HCT116 (cell line): ENCODE results near the gene NUP188. TPM values are rescaled to one million over a fixed set of nuclear protein-coding genes. Genes with fewer than 3 reads are reported as not detected.
"Not testable (repeated sequence)": the region's sequence is repeated elsewhere in the genome, so short reads cannot be mapped to it uniquely, and the experiment has no call there.

ENCODE experiments used
- ATAC-seq: fragments of 200-7000 bp; cut with Tn5 transposase; 2 replicates; pipeline ENCODE4 v1.9.1; 2020; ENCODE audit warnings: mild to moderate bottlenecking, moderate library complexity
- BruUV-seq: library from RNA; stranded (reverse); fragments of 400-500 nt; replicated peaks from 2 replicates; lab custom pipeline; 2021; lab: Mats Ljungman, UMichigan
- CTCF ChIA-PET: fragments of 300-600 bp; sonication (Branson Sonifier 250); formaldehyde crosslinking; loops from one replicate; lab custom pipeline; 2021; ENCODE audit warnings: antibody characterized with exemption; lab: Charles Lee
- POLR2A ChIA-PET: fragments of 300-600, 350-600 bp; sonication (Branson Sonifier 250); formaldehyde crosslinking; loops from one replicate; lab custom pipeline; 2021; ENCODE audit warnings: antibody characterized with exemption; lab: Charles Lee
- RAD21 ChIA-PET, 2 experiments: fragments of 300-600 bp; sonication (Branson Sonifier 250); formaldehyde crosslinking; loops; one replicate each; lab custom pipeline; 2023; ENCODE audit warnings: low total read pairs in 2 of 2; ENCODE audit not compliant: uncharacterized antibody in 2 of 2, unreplicated experiment in 2 of 2, low non-redundant PET in 1 of 2; lab: Charles Lee
- DNase-seq: peaks from one replicate; pipeline ENCODE4 v3.0.0-alpha.2; 2010; ENCODE audit warnings: low read depth, low spot score
- H2AFZ ChIP-seq: fragments of 200-600 bp; shearing (Covaris generic), sonication (generic); 2 replicates; pipeline ENCODE4 v1.6.1; 2017; ENCODE audit warnings: low read depth, mixed run types, mixed read lengths, antibody characterized with exemption, low read length; ENCODE audit not compliant: poor library complexity, severe bottlenecking
- H3K27ac ChIP-seq: 2 replicates; pipeline ENCODE4 v1.5.1; 2012; ENCODE audit warnings: low read depth, low read length
- H3K27me3 ChIP-seq: fragments of 200-600 bp; sonication (generic); 2 replicates; pipeline ENCODE4 v1.6.1; 2016; ENCODE audit warnings: mixed run types, low read length, mixed read lengths; ENCODE audit not compliant: insufficient read depth
- H3K36me3 ChIP-seq, 2 experiments: fragments of 200-500 bp in 1 of 2; fragments of 200-600 bp in 1 of 2; sonication (Bioruptor generic) in 1 of 2; sonication (generic) in 1 of 2; 2 replicates each; pipeline versions ENCODE4 v1.5.1 to v1.6.1; 2014 to 2016; ENCODE audit warnings: low read length in 2 of 2, inconsistent platforms in 1 of 2, mixed read lengths in 1 of 2, mixed run types in 1 of 2; ENCODE audit not compliant: insufficient read depth in 2 of 2, control insufficient read depth in 1 of 2
- H3K4me1 ChIP-seq, 2 experiments: fragments of 200-600 bp in 1 of 2; sonication (generic) in 1 of 2; 2 replicates each; pipeline versions ENCODE4 v1.5.1 to v1.6.1; 2012 to 2017; ENCODE audit warnings: low read length in 2 of 2, inconsistent platforms in 1 of 2, mild to moderate bottlenecking in 1 of 2, mixed read lengths in 1 of 2, mixed run types in 1 of 2, moderate library complexity in 1 of 2; ENCODE audit not compliant: insufficient read depth in 2 of 2, control insufficient read depth in 1 of 2
- H3K4me2 ChIP-seq: fragments of 200-600 bp; sonication (generic); 2 replicates; pipeline ENCODE4 v1.6.1; 2017; ENCODE audit warnings: mixed run types, low read length, mixed read lengths
- H3K4me3 ChIP-seq, 2 experiments: fragments of 200-600 bp in 1 of 2; sonication (generic) in 1 of 2; replicated peaks in 1 of 2; 2 replicates each; pipeline ENCODE4 v1.5.1; 2011 to 2016; ENCODE audit warnings: low read length in 2 of 2, control low read depth in 1 of 2, low read depth in 1 of 2, mild to moderate bottlenecking in 1 of 2, mixed read lengths in 1 of 2, mixed run types in 1 of 2
- H3K79me2 ChIP-seq: fragments of 200-600 bp; sonication (generic); 2 replicates; pipeline ENCODE4 v1.6.1; 2017; ENCODE audit warnings: mild to moderate bottlenecking, mixed run types, low read length, moderate library complexity, mixed read lengths; ENCODE audit not compliant: insufficient read depth
- H3K9ac ChIP-seq: fragments of 200-600 bp; sonication (generic); 2 replicates; pipeline ENCODE4 v1.6.1; 2016; ENCODE audit warnings: low read length, mixed read lengths
- H3K9me2 ChIP-seq: fragments of 200-600 bp; sonication (generic), shearing (Covaris generic); 2 replicates; pipeline ENCODE4 v1.6.1; 2017; ENCODE audit warnings: mixed run types, mild to moderate bottlenecking, moderate library complexity; ENCODE audit not compliant: insufficient read depth
- H3K9me3 ChIP-seq, 2 experiments: fragments of 200-500 bp in 1 of 2; fragments of 200-600 bp in 1 of 2; sonication (Bioruptor generic) in 1 of 2; sonication (generic) in 1 of 2; 2 replicates each; pipeline ENCODE4 v1.6.1; 2014 to 2017; ENCODE audit warnings: low read length in 2 of 2, mixed read lengths in 2 of 2, inconsistent platforms in 1 of 2, low read depth in 1 of 2, mild to moderate bottlenecking in 1 of 2, mixed run types in 1 of 2, moderate library complexity in 1 of 2; ENCODE audit not compliant: control insufficient read depth in 1 of 2, insufficient read depth in 1 of 2
- H4K20me1 ChIP-seq: fragments of 200-600 bp; sonication (generic), shearing (Covaris generic); 2 replicates; pipeline ENCODE4 v1.6.1; 2017; ENCODE audit warnings: mixed run types, mild to moderate bottlenecking, moderate library complexity; ENCODE audit not compliant: insufficient read depth
- CBX3 ChIP-seq: IDR thresholded peaks from 2 replicates; pipeline ENCODE4 v1.6.1; 2012; ENCODE audit warnings: low read depth
- CEBPB ChIP-seq: IDR thresholded peaks from 2 replicates; pipeline ENCODE4 v1.6.1; 2012; ENCODE audit warnings: low read depth
- EGR1 ChIP-seq: IDR thresholded peaks from 2 replicates; pipeline ENCODE4 v1.6.1; 2012; ENCODE audit warnings: low read depth
- JUND ChIP-seq: IDR thresholded peaks from 2 replicates; pipeline ENCODE4 v1.6.1; 2012
- POLR2A ChIP-seq: IDR thresholded peaks from 2 replicates; pipeline ENCODE4 v1.7.0; 2011; ENCODE audit warnings: borderline replicate concordance; ENCODE audit not compliant: insufficient read depth, insufficient read length; ENCODE audit errors: extremely low read depth
- POLR2AphosphoS5 ChIP-seq: IDR thresholded peaks from 2 replicates; pipeline ENCODE4 v1.6.1; 2011; ENCODE audit warnings: mild to moderate bottlenecking, low read depth, low read length, moderate library complexity
- RAD21 ChIP-seq: IDR thresholded peaks from 2 replicates; pipeline ENCODE4 v1.6.1; 2012; ENCODE audit warnings: low read depth, mild to moderate bottlenecking
- SIN3A ChIP-seq: IDR thresholded peaks from 2 replicates; pipeline ENCODE4 v1.6.1; 2012; ENCODE audit warnings: low read depth
- SRF ChIP-seq: IDR thresholded peaks from 2 replicates; pipeline ENCODE4 v1.6.1; 2012; ENCODE audit warnings: low read depth
- YY1 ChIP-seq: IDR thresholded peaks from 2 replicates; pipeline ENCODE4 v1.6.1; 2011; ENCODE audit warnings: low read length, low read depth, moderate library complexity, mild to moderate bottlenecking; ENCODE audit not compliant: insufficient replicate concordance; ENCODE audit errors: extremely low read depth
- ZBTB33 ChIP-seq: IDR thresholded peaks from 2 replicates; pipeline ENCODE4 v1.6.1; 2011; ENCODE audit warnings: mild to moderate bottlenecking, low read length, moderate library complexity; ENCODE audit not compliant: insufficient replicate concordance; ENCODE audit errors: extremely low read depth
- intact Hi-C: fragments of 100-400 bp; cut with micrococcal nuclease; formaldehyde crosslinking; loops from 2 replicates; pipeline ENCODE4 v1.10.0; 2022
- total RNA-seq: library from RNA; stranded (reverse); gene quantifications from one replicate; pipeline ENCODE4 v1.2.1, GENCODE V29; 2021; ENCODE audit not compliant: unreplicated experiment
- TF ChIP-seq, protein P1 (sequence below), 3 experiments: fragments of 200-600 bp in 1 of 3; sonication (generic) in 1 of 3; IDR thresholded peaks in 2 of 3; conservative IDR thresholded peaks in 1 of 3; 2 replicates each; pipeline ENCODE4 v1.5.1; 2012 to 2017; ENCODE audit warnings: low read depth in 2 of 3, low read length in 2 of 3, antibody characterized with exemption in 1 of 3, borderline replicate concordance in 1 of 3, control low read depth in 1 of 3, mild to moderate bottlenecking in 1 of 3, mixed read lengths in 1 of 3, mixed run types in 1 of 3, moderate library complexity in 1 of 3; ENCODE audit not compliant: insufficient read depth in 1 of 3
- TF ChIP-seq, protein P2 (sequence below): IDR thresholded peaks from 2 replicates; pipeline ENCODE4 v1.6.1; 2012

The NUP188 gene
- total RNA-seq, 1 experiment from 2014 or later = 115 TPM

DNA sequence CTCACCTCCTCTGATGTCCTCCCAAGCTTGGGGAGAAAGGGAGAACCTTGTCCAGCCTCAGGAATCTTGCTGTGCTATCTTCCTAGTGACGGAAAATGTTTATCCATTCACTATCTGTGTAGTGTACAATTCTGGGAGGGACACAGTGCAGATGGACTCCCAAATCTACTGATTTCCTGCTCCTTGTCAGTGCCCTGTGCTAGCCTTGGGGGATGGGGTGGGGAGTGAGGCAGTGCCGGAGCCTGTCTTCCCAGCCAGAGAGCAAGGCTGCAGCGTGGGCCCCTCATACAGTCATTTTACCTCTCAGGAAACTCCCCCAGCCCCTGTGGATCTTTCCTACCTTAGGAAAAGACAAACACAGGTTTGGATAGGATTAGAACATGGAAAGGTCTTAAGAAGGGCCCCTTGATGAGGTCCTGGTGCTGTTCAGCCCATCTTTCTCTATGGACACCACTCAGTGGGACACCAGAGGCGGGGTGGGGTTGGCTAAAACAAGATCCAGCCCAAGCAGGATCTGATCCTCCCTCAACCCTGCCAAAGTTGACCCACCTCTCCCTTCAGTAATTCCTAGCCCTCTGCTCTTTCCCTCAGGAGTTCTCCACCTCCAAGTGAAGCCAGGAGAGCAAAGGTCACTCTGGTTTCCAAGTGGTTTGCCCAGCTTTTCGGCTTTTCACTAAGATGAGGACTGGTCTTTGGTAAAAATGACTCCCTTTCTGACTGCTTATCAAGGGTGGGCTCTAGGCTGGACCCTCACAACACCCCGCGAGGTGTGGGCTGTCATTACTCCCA is 3.5 kb upstream of the NUP188 start:
- DNase-seq (no peak), ATAC-seq (no peak)
- H3K27ac ChIP-seq = no peak overlapping the region
- H2AFZ ChIP-seq = no peak overlapping the region
- no TSS peak for BruUV-seq
- no peak overlapping the region for H3K4me2 ChIP-seq
- H3K9me3 ChIP-seq = no peaks in the 10 kb centered on the region
- intact Hi-C loops = no loop called here
- POLR2A ChIA-PET = no interaction called here
- H3K79me2 ChIP-seq = peaks cover 26% of the 10 kb centered on the region
- H3K4me3 ChIP-seq = no peak overlapping the region
- no peaks in the 10 kb centered on the region for H3K36me3 ChIP-seq
- TF ChIP-seq, protein P1, sequence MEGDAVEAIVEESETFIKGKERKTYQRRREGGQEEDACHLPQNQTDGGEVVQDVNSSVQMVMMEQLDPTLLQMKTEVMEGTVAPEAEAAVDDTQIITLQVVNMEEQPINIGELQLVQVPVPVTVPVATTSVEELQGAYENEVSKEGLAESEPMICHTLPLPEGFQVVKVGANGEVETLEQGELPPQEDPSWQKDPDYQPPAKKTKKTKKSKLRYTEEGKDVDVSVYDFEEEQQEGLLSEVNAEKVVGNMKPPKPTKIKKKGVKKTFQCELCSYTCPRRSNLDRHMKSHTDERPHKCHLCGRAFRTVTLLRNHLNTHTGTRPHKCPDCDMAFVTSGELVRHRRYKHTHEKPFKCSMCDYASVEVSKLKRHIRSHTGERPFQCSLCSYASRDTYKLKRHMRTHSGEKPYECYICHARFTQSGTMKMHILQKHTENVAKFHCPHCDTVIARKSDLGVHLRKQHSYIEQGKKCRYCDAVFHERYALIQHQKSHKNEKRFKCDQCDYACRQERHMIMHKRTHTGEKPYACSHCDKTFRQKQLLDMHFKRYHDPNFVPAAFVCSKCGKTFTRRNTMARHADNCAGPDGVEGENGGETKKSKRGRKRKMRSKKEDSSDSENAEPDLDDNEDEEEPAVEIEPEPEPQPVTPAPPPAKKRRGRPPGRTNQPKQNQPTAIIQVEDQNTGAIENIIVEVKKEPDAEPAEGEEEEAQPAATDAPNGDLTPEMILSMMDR (IDR thresholded peaks at IDR 0.05 in 2 of 3, conservative IDR thresholded peaks at IDR 0.05 in 1 of 3; ENCODE audit: borderline replicate concordance in 1 of 3, insufficient read depth in 1 of 3, low read depth in 2 of 3, low read length in 2 of 3) = no peak
- TF ChIP-seq SRF = no peak
- TF ChIP-seq CEBPB = no peak
- TF ChIP-seq RAD21 = no peak
- no peak for TF ChIP-seq POLR2A
- TF ChIP-seq ZBTB33 = no peak
- TF ChIP-seq JUND = no peak
- no peak for TF ChIP-seq EGR1
- no peak for TF ChIP-seq YY1
- TF ChIP-seq CBX3 = no peak
- TF ChIP-seq, protein P2, sequence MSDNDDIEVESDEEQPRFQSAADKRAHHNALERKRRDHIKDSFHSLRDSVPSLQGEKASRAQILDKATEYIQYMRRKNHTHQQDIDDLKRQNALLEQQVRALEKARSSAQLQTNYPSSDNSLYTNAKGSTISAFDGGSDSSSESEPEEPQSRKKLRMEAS = no peak
- no peak for TF ChIP-seq SIN3A
- no peak for TF ChIP-seq POLR2AphosphoS5
- no peaks in the 10 kb centered on the region for H4K20me1 ChIP-seq
- no peaks in the 10 kb centered on the region for H3K9me2 ChIP-seq
- H3K9ac ChIP-seq = no peak overlapping the region
- peaks cover 8 to 17% of the 10 kb centered on the region in 2 experiments; a peak in 2 of 4 replicates for H3K4me1 ChIP-seq
- RAD21 ChIA-PET = no interaction called here
- no peaks in the 10 kb centered on the region for H3K27me3 ChIP-seq
- CTCF ChIA-PET = no interaction called here

- H3K9me2 ChIP-seq, H3K27ac ChIP-seq, BruUV-seq, H3K27me3 ChIP-seq, H4K20me1 ChIP-seq, RAD21 ChIA-PET, H2AFZ ChIP-seq, H3K4me3 ChIP-seq, intact Hi-C loops, ATAC-seq, CTCF ChIA-PET, H3K9ac ChIP-seq, H3K9me3 ChIP-seq, H3K4me2 ChIP-seq, DNase-seq, POLR2A ChIA-PET, H3K36me3 ChIP-seq: not testable (repeated sequence)
- H3K79me2 ChIP-seq = peaks cover 30% of the 10 kb centered on the region
- peaks cover 8 to 18% of the 10 kb centered on the region in 2 experiments; a peak in 2 of 4 replicates for H3K4me1 ChIP-seq
These were observed 2.5 kb upstream of the NUP188 start for GRCh38 chr9:128944966-128945365.
